AG09319 (cell line): ENCODE data around the gene SLC5A10.

Source experiments
- DNase-seq: peaks from one replicate; pipeline ENCODE4 v3.0.0-alpha.2; 2010; ENCODE audit warnings: low read depth; ENCODE audit errors: extremely low read depth
- CTCF ChIP-seq: IDR thresholded peaks from 2 replicates; pipeline ENCODE4 v1.5.1; 2011; ENCODE audit warnings: low read depth, mild to moderate bottlenecking, inconsistent platforms, low read length, moderate library complexity

SLC5A10 gene

GRCh38 chr17:18932360-18933055, 19.5 kb upstream of the SLC5A10 start:
- TF ChIP-seq CTCF = no peak
- DNase-seq = no peak

- no peak for TF ChIP-seq CTCF
- DNase-seq = no peak
These were observed 18.6 kb upstream of the SLC5A10 start for GRCh38 chr17:18933102-18934058.

GRCh38 chr17:18937981-18938691, 13.8 kb upstream of the SLC5A10 start:
- no peak for TF ChIP-seq CTCF
- DNase-seq = no peak

- TF ChIP-seq CTCF = no peak
- DNase-seq = no peak
These were observed 13.3 kb upstream of the SLC5A10 start for GRCh38 chr17:18938692-18939023.

DNA sequence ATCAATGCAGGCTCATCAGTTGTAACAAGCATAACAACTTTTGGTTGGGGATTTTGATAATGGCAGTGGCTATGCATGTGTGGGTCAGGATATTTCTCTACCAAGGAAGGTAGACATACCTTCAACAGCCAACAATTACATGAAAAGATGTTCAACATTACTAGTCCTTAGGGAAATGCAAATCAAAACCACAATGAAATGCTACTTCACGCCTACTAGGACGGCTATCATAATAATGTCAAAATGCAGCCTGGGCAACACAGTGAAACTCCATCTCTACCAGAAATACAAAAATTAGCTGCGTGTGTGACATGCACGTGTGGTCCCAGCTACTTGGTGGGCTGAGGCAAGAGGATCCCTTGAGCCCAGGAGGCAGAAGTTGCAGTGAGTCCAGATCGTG, 7.3 kb upstream of the SLC5A10 start:
- DNase-seq = no peak
- no peak for TF ChIP-seq CTCF

- TF ChIP-seq CTCF = no peak
- DNase-seq = no peak
These were observed 5.4 kb upstream of the SLC5A10 start for GRCh38 chr17:18946536-18946935.
